AG04450 (cell line): Measurements from ENCODE around the gene SH3BP5. TPM values are rescaled to one million over a fixed set of nuclear protein-coding genes. Genes with fewer than 3 reads are reported as not detected.

Source experiments
- CTCF ChIA-PET: fragments of 300-600, 350-600 bp; formaldehyde crosslinking; extraction: SDS; loops from one replicate; lab custom pipeline; 2022; ENCODE audit warnings: antibody characterized with exemption, inconsistent platforms; lab: Charles Lee
- POLR2A ChIA-PET: fragments of 350-600 bp; formaldehyde crosslinking; extraction: SDS; loops from one replicate; lab custom pipeline; 2021; ENCODE audit warnings: antibody characterized with exemption, inconsistent platforms; lab: Yijun Ruan, JAX
- DNase-seq: peaks from one replicate; pipeline ENCODE4 v3.0.0-alpha.2; 2011; ENCODE audit warnings: low read depth, low spot score
- H3K27ac ChIP-seq: one replicate; pipeline ENCODE4 v1.5.1; 2012; ENCODE audit warnings: low read depth, low read length, control low read depth
- H3K27me3 ChIP-seq: one replicate; pipeline ENCODE4 v1.6.0; 2012; ENCODE audit warnings: low read length; ENCODE audit not compliant: control insufficient read depth, insufficient read depth
- H3K4me3 ChIP-seq: 2 replicates; pipeline ENCODE4 v1.5.1; 2011; ENCODE audit warnings: mild to moderate bottlenecking, low read depth, low read length, control low read depth
- H3K9me3 ChIP-seq: 2 replicates; pipeline ENCODE4 v1.5.1; 2012; ENCODE audit warnings: low read length; ENCODE audit not compliant: control insufficient read depth, insufficient read depth
- CTCF ChIP-seq: IDR thresholded peaks from 2 replicates; pipeline ENCODE4 v1.5.1; 2011; ENCODE audit warnings: low read depth, low read length, control low read depth, inconsistent platforms
- polyA plus RNA-seq: library from polyadenylated mRNA; depleted of rRNA; stranded (reverse); fragments of >200 nt; gene quantifications from 2 replicates; pipeline ENCODE4 v1.2.3, GENCODE V29; 2011

Gene SH3BP5
- polyA plus RNA-seq, 1 experiment, result 16.6 TPM

- no peaks in the 10 kb centered on the region for H3K9me3 ChIP-seq
- no peaks in the 10 kb centered on the region for H3K27me3 ChIP-seq
- CTCF ChIA-PET, result interaction anchor here (2.6 kb wide), 1 partner anchor 59 kb away, joined by 12 read pairs; no protein-coding TSS in a partner anchor
- TF ChIP-seq CTCF, result no peak
- POLR2A ChIA-PET, result no interaction called here
- DNase-seq, result no peak
- H3K27ac ChIP-seq, result no peak overlapping the region
- no peak overlapping the region for H3K4me3 ChIP-seq
These were observed 5.7 kb downstream of the SH3BP5 start for GRCh38 chr3:15326673-15327072.

- Histone ChIP-seq H3K4me3 (no peak overlapping the region), H3K27ac (no peak overlapping the region), H3K27me3 (no peaks in the 10 kb centered on the region), H3K9me3 (no peaks in the 10 kb centered on the region)
- ChIA-PET CTCF (interaction anchor here (0.7 to 2.6 kb wide), 3 partner anchors 12 to 80 kb away, joined by 3 to 12 read pairs (median 5); no protein-coding TSS in a partner anchor), POLR2A (interaction anchor here (0.5 kb wide), 1 partner anchor 11 kb away, joined by 5 read pairs; no protein-coding TSS in a partner anchor)
- DNase-seq, result no peak
- TF ChIP-seq CTCF, result no peak
These were observed 6.3 kb downstream of the SH3BP5 start for GRCh38 chr3:15326037-15326436.

GRCh38 chr3:15325228-15325627 lies 7.2 kb downstream of the SH3BP5 start:
- no peak overlapping the region for H3K4me3 ChIP-seq
- H3K27ac ChIP-seq, result peak overlapping the region; percentile 39
- CTCF ChIA-PET, result interaction anchor here (0.9 to 2.6 kb wide), 5 partner anchors 8 to 80 kb away, joined by 3 to 14 read pairs (median 4); partner anchors contain the start of gene SH3BP5
- DNase-seq, result peak; percentile 51
- no peaks in the 10 kb centered on the region for H3K9me3 ChIP-seq
- POLR2A ChIA-PET, result no interaction called here
- no peaks in the 10 kb centered on the region for H3K27me3 ChIP-seq
- no peak for TF ChIP-seq CTCF

GRCh38 chr3:15324379-15324808 lies 8.0 kb downstream of the SH3BP5 start:
- no peak overlapping the region for H3K4me3 ChIP-seq
- no peak for DNase-seq
- H3K27ac ChIP-seq, result no peak overlapping the region
- no peak for TF ChIP-seq CTCF
- POLR2A ChIA-PET, result no interaction called here
- no peaks in the 10 kb centered on the region for H3K9me3 ChIP-seq
- H3K27me3 ChIP-seq, result no peaks in the 10 kb centered on the region
- CTCF ChIA-PET, result interaction anchor here (0.6 to 2.6 kb wide), 5 partner anchors 9 to 81 kb away, joined by 3 to 14 read pairs (median 4); partner anchors contain the start of gene SH3BP5

- TF ChIP-seq CTCF, result no peak
- Histone ChIP-seq H3K9me3 (no peaks in the 10 kb centered on the region), H3K27me3 (no peaks in the 10 kb centered on the region), H3K4me3 (no peak overlapping the region), H3K27ac (no peak overlapping the region)
- ChIA-PET CTCF (no interaction called here), POLR2A (no interaction called here)
- DNase-seq, result no peak
These were observed 9.3 kb downstream of the SH3BP5 start for GRCh38 chr3:15323063-15323462.
